Activated CD8-positive, alpha-beta T cell treated with anti-CD3 and anti-CD28 coated beads, Interleukin-2, amount 10 ng/mL, durations not matched to agents 7 days and 5 days (primary cell): Measurements from ENCODE around the gene CNNM4. TPM values are rescaled to one million over a fixed set of nuclear protein-coding genes. Genes with fewer than 3 reads are reported as not detected.
A peak's percentile ranks its signal among the peaks of the same experiment; 100 is the strongest.

Experiments used
- ATAC-seq: fragments of 150-1000 bp; cut with Tn5 transposase; one replicate; pipeline ENCODE4 v1.10.0; 2021; ENCODE audit warnings: moderate library complexity
- CTCF ChIA-PET: fragments of 350-600 bp; sonication (Branson Sonifier 250); formaldehyde crosslinking; loops from one replicate; lab custom pipeline; 2021; ENCODE audit warnings: antibody characterized with exemption; lab: Charles Lee
- POLR2A ChIA-PET: fragments of 350-600 bp; sonication (Branson Sonifier 250); formaldehyde crosslinking; loops from one replicate; lab custom pipeline; 2021; ENCODE audit warnings: antibody characterized with exemption; lab: Charles Lee
- DNase-seq: peaks from one replicate; pipeline ENCODE4 v3.0.0-alpha.2; 2020
- H3K27ac Mint-ChIP-seq: one replicate; pipeline ENCODE4 v1.8.0; 2021; ENCODE audit warnings: mild to moderate bottlenecking, mixed read lengths
- H3K27me3 Mint-ChIP-seq: one replicate; pipeline ENCODE4 v1.8.0; 2021; ENCODE audit warnings: low read depth, mixed read lengths
- H3K36me3 Mint-ChIP-seq: one replicate; pipeline ENCODE4 v1.8.0; 2021; ENCODE audit warnings: low read depth, mixed read lengths
- H3K4me1 Mint-ChIP-seq: one replicate; pipeline ENCODE4 v1.8.0; 2021; ENCODE audit warnings: low read depth, mixed read lengths
- H3K4me3 Mint-ChIP-seq: one replicate; pipeline ENCODE4 v1.8.0; 2021; ENCODE audit warnings: mild to moderate bottlenecking, mixed read lengths
- H3K9me3 Mint-ChIP-seq: one replicate; pipeline ENCODE4 v1.8.0; 2022; ENCODE audit warnings: mixed read lengths; ENCODE audit not compliant: insufficient read depth
- total RNA-seq, 2 experiments: library from RNA; stranded (reverse); gene quantifications; one replicate each; pipeline ENCODE4 v1.2.3, GENCODE V29; 2021

CNNM4 gene
- total RNA-seq, 2 experiments from 2014 or later, result 7.1 TPM

- no peak for DNase-seq
- H3K9me3 Mint-ChIP-seq, result no peaks in the 10 kb centered on the region
These were observed 507 bp downstream of the CNNM4 start for GRCh38 chr2:96760986-96761832.

GRCh38 chr2:96762529-96763311 is 2.0 kb downstream of the CNNM4 start:
- ATAC-seq, result no peak
- no peaks in the 10 kb centered on the region for H3K9me3 Mint-ChIP-seq
- H3K4me1 Mint-ChIP-seq, result peaks cover 51% of the 10 kb centered on the region
- DNase-seq, result peak; percentile 36
- ChIA-PET POLR2A (interaction anchor here (1.2 kb wide), 1 partner anchor 11 kb away, joined by 3 read pairs; no protein-coding TSS in a partner anchor), CTCF (interaction anchor here (0.6 to 6.2 kb wide), 32 partner anchors 13 to 493 kb away, joined by 3 to 112 read pairs (median 4); partner anchors contain the start of genes ANKRD39, CNNM3 and LMAN2L)
- no peaks in the 10 kb centered on the region for H3K36me3 Mint-ChIP-seq
- no peaks in the 10 kb centered on the region for H3K27me3 Mint-ChIP-seq
- H3K27ac Mint-ChIP-seq, result peak overlapping the region; percentile 4
- peak overlapping the region; percentile 73 for H3K4me3 Mint-ChIP-seq

More at GRCh38 chr2:96760986-96761832, 507 bp downstream of the CNNM4 start:
- ChIA-PET POLR2A (interaction anchor here (0.9 to 1.2 kb wide), 3 partner anchors 12 to 436 kb away, joined by 3 read pairs; partner anchors contain the start of gene ITPRIPL1), CTCF (interaction anchor here (0.6 to 6.2 kb wide), 40 partner anchors 9 to 354 kb away, joined by 3 to 112 read pairs (median 4); partner anchors contain the start of genes ANKRD39, CNNM3, KANSL3 and LMAN2L)
- peak; percentile 78 for ATAC-seq
- peak overlapping the region; percentile 73 for H3K4me3 Mint-ChIP-seq
- peaks cover 46% of the 10 kb centered on the region for H3K4me1 Mint-ChIP-seq
- H3K27ac Mint-ChIP-seq, result peak overlapping the region; percentile 87
- H3K36me3 Mint-ChIP-seq, result no peaks in the 10 kb centered on the region
- H3K27me3 Mint-ChIP-seq, result no peaks in the 10 kb centered on the region

GRCh38 chr2:96763511-96764252 is 3.0 kb downstream of the CNNM4 start:
- Mint-ChIP-seq H3K4me3 (peak overlapping the region; percentile 73), H3K27ac (no peak overlapping the region), H3K27me3 (no peaks in the 10 kb centered on the region), H3K4me1 (peaks cover 51% of the 10 kb centered on the region), H3K9me3 (no peaks in the 10 kb centered on the region), H3K36me3 (no peaks in the 10 kb centered on the region)
- ChIA-PET CTCF (interaction anchor here (0.6 to 6.2 kb wide), 26 partner anchors 12 to 494 kb away, joined by 3 to 112 read pairs (median 4); partner anchors contain the start of genes ANKRD39 and CNNM3), POLR2A (interaction anchor here (0.5 to 0.6 kb wide), 2 partner anchors 10 to 428 kb away, joined by 3 to 4 read pairs; partner anchors contain the start of gene NCAPH)
- ATAC-seq (no peak), DNase-seq (no peak)

- CTCF ChIA-PET, result interaction anchor here (0.6 to 6.2 kb wide), 9 partner anchors 11 to 186 kb away, joined by 3 to 112 read pairs (median 5); partner anchors contain the start of genes ANKRD39 and CNNM3
- peak overlapping the region; percentile 73 for H3K4me3 Mint-ChIP-seq
- H3K36me3 Mint-ChIP-seq, result no peaks in the 10 kb centered on the region
- no peak for ATAC-seq
- DNase-seq, result no peak
- H3K27me3 Mint-ChIP-seq, result no peaks in the 10 kb centered on the region
- H3K9me3 Mint-ChIP-seq, result no peaks in the 10 kb centered on the region
- H3K27ac Mint-ChIP-seq, result no peak overlapping the region
- POLR2A ChIA-PET, result no interaction called here
- H3K4me1 Mint-ChIP-seq, result peaks cover 51% of the 10 kb centered on the region
These were observed 3.5 kb downstream of the CNNM4 start for GRCh38 chr2:96764253-96764637.

GRCh38 chr2:96767135-96767871 is 6.6 kb downstream of the CNNM4 start:
- Mint-ChIP-seq H3K27me3 (no peaks in the 10 kb centered on the region), H3K36me3 (no peaks in the 10 kb centered on the region), H3K4me3 (no peak overlapping the region), H3K9me3 (no peaks in the 10 kb centered on the region), H3K4me1 (peaks cover 28% of the 10 kb centered on the region), H3K27ac (no peak overlapping the region)
- DNase-seq (no peak), ATAC-seq (no peak)
- ChIA-PET CTCF (interaction anchor here (0.9 kb wide), 2 partner anchors 17 to 213 kb away, joined by 3 read pairs; no protein-coding TSS in a partner anchor), POLR2A (interaction anchor here (0.6 kb wide), 1 partner anchor 578 kb away, joined by 3 read pairs; no protein-coding TSS in a partner anchor)

GRCh38 chr2:96768083-96768561 is 7.4 kb downstream of the CNNM4 start:
- ChIA-PET CTCF (no interaction called here), POLR2A (interaction anchor here (0.6 kb wide), 1 partner anchor 579 kb away, joined by 3 read pairs; no protein-coding TSS in a partner anchor)
- no peaks in the 10 kb centered on the region for H3K27me3 Mint-ChIP-seq
- H3K36me3 Mint-ChIP-seq, result peaks cover 3% of the 10 kb centered on the region
- DNase-seq (no peak), ATAC-seq (no peak)
- no peaks in the 10 kb centered on the region for H3K9me3 Mint-ChIP-seq
- H3K4me1 Mint-ChIP-seq, result peaks cover 25% of the 10 kb centered on the region
- no peak overlapping the region for H3K4me3 Mint-ChIP-seq
- H3K27ac Mint-ChIP-seq, result no peak overlapping the region

- DNase-seq (no peak), ATAC-seq (no peak)
- Mint-ChIP-seq H3K36me3 (peaks cover 3% of the 10 kb centered on the region), H3K4me1 (peaks cover 22% of the 10 kb centered on the region), H3K27ac (no peak overlapping the region), H3K27me3 (no peaks in the 10 kb centered on the region), H3K9me3 (no peaks in the 10 kb centered on the region), H3K4me3 (no peak overlapping the region)
- CTCF ChIA-PET, result interaction anchor here (0.8 to 1.0 kb wide), 2 partner anchors 8 to 11 kb away, joined by 3 to 6 read pairs; no protein-coding TSS in a partner anchor
- POLR2A ChIA-PET, result no interaction called here
These were observed 9.1 kb downstream of the CNNM4 start for GRCh38 chr2:96769814-96770213.

GRCh38 chr2:96770442-96771202 is 9.9 kb downstream of the CNNM4 start:
- H3K27ac Mint-ChIP-seq, result no peak overlapping the region
- POLR2A ChIA-PET, result no interaction called here
- no peaks in the 10 kb centered on the region for H3K27me3 Mint-ChIP-seq

GRCh38 chr2:96771796-96772618 is 11.3 kb downstream of the CNNM4 start:
- DNase-seq (no peak), ATAC-seq (no peak)
- H3K9me3 Mint-ChIP-seq, result no peaks in the 10 kb centered on the region
- CTCF ChIA-PET, result no interaction called here
- H3K36me3 Mint-ChIP-seq, result peaks cover 3% of the 10 kb centered on the region
- peaks cover 23% of the 10 kb centered on the region for H3K4me1 Mint-ChIP-seq
- H3K27ac Mint-ChIP-seq, result peak overlapping the region; percentile 21
- H3K4me3 Mint-ChIP-seq, result no peak overlapping the region
- POLR2A ChIA-PET, result no interaction called here
- no peaks in the 10 kb centered on the region for H3K27me3 Mint-ChIP-seq

More at GRCh38 chr2:96770442-96771202, 9.9 kb downstream of the CNNM4 start:
- no peak overlapping the region for H3K4me3 Mint-ChIP-seq
- CTCF ChIA-PET, result interaction anchor here (0.8 kb wide), 2 partner anchors 10 to 12 kb away, joined by 3 read pairs; partner anchors contain the start of gene CNNM4
- H3K4me1 Mint-ChIP-seq, result peaks cover 28% of the 10 kb centered on the region
- no peaks in the 10 kb centered on the region for H3K9me3 Mint-ChIP-seq
- ATAC-seq (no peak), DNase-seq (no peak)
- peaks cover 3% of the 10 kb centered on the region for H3K36me3 Mint-ChIP-seq
